OCI-LY3 (cell line): Measurements from ENCODE around the gene PTBP1.

ENCODE experiments used
- H2AFZ ChIP-seq: fragments of 200-600, 300-600 bp; shearing (Covaris generic); 2 replicates; pipeline ENCODE4 v1.6.0; 2014; ENCODE audit warnings: antibody characterized with exemption, low read depth, low read length
- H3K27ac ChIP-seq: fragments of 200-600, 300-600 bp; sonication (generic); 2 replicates; pipeline ENCODE4 v1.5.1; 2014; ENCODE audit warnings: mild to moderate bottlenecking, low read length, moderate library complexity, mixed read lengths
- H3K27me3 ChIP-seq: fragments of 200-600, 300-600 bp; sonication (generic); 2 replicates; pipeline ENCODE4 v1.6.1; 2014; ENCODE audit warnings: low read depth, low read length, mixed read lengths
- H3K36me3 ChIP-seq: fragments of 200-600, 300-600 bp; sonication (generic); replicated peaks from 2 replicates; pipeline ENCODE3; 2014; ENCODE audit warnings: low read depth, low read length, mixed read lengths
- H3K4me1 ChIP-seq: fragments of 300-600, 200-600 bp; sonication (generic); 2 replicates; pipeline ENCODE4 v1.6.1; 2014; ENCODE audit warnings: low read length, mixed read lengths
- H3K4me2 ChIP-seq: fragments of 200-600, 300-600 bp; sonication (generic); 2 replicates; pipeline ENCODE4 v1.6.1; 2014; ENCODE audit warnings: low read length, mixed read lengths
- H3K4me3 ChIP-seq: fragments of 300-600, 200-600 bp; sonication (generic); 2 replicates; pipeline ENCODE4 v1.5.1; 2014; ENCODE audit warnings: antibody characterized with exemption, mild to moderate bottlenecking, low read length, moderate library complexity
- H3K79me2 ChIP-seq: fragments of 300-600, 200-600 bp; shearing (Covaris generic); 2 replicates; pipeline ENCODE4 v1.6.1; 2014; ENCODE audit warnings: mild to moderate bottlenecking, low read length, mixed read lengths
- H3K9ac ChIP-seq: fragments of 300-600, 200-600 bp; shearing (Covaris generic); 2 replicates; pipeline ENCODE4 v1.6.0; 2014; ENCODE audit warnings: mild to moderate bottlenecking, low read length, moderate library complexity
- H3K9me3 ChIP-seq: fragments of 200-600, 300-600 bp; shearing (Covaris generic); 2 replicates; pipeline ENCODE4 v1.6.1; 2014; ENCODE audit warnings: low read length, mixed read lengths; ENCODE audit not compliant: insufficient read depth
- H4K20me1 ChIP-seq: fragments of 200-600, 300-600 bp; sonication (generic); 2 replicates; pipeline ENCODE4 v1.6.1; 2016; ENCODE audit warnings: low read length, mixed read lengths; ENCODE audit not compliant: insufficient read depth
- CTCF ChIP-seq: fragments of 200-600, 300-600 bp; sonication (generic); IDR thresholded peaks from 2 replicates; pipeline ENCODE4 v1.5.1; 2014; ENCODE audit warnings: antibody characterized with exemption, low read length, low read depth
- EZH2phosphoT487 ChIP-seq: fragments of 200-600 bp; shearing (Covaris generic); IDR thresholded peaks from 2 replicates; pipeline ENCODE4 v1.6.1; 2018; ENCODE audit warnings: antibody characterized with exemption, mixed run types, low read depth

Gene PTBP1

GRCh38 chr19:791567-792305 is 5.5 kb upstream of the PTBP1 start:
- Histone ChIP-seq H3K9me3 (no peaks in the 10 kb centered on the region), H3K27ac (no peak overlapping the region), H3K79me2 (no peaks in the 10 kb centered on the region), H3K4me1 (no peaks in the 10 kb centered on the region; the same call in 1 of the 2 replicates), H3K4me3 (no peak overlapping the region), H3K27me3 (no peaks in the 10 kb centered on the region), H3K36me3 (no peaks in the 10 kb centered on the region), H3K9ac (no peak overlapping the region), H3K4me2 (no peak overlapping the region), H2AFZ (no peak overlapping the region), H4K20me1 (no peaks in the 10 kb centered on the region)
- no peak for TF ChIP-seq EZH2phosphoT487
- no peak for TF ChIP-seq CTCF

GRCh38 chr19:792306-792885 is 4.9 kb upstream of the PTBP1 start:
- Histone ChIP-seq H3K4me2 (no peak overlapping the region), H3K27ac (no peak overlapping the region), H3K9ac (no peak overlapping the region), H4K20me1 (no peaks in the 10 kb centered on the region), H2AFZ (no peak overlapping the region), H3K4me1 (no peaks in the 10 kb centered on the region; the same call in 1 of the 2 replicates), H3K36me3 (no peaks in the 10 kb centered on the region), H3K79me2 (peaks cover 2% of the 10 kb centered on the region; the same call in 1 of the 2 replicates), H3K4me3 (no peak overlapping the region), H3K27me3 (no peaks in the 10 kb centered on the region), H3K9me3 (no peaks in the 10 kb centered on the region)
- TF ChIP-seq EZH2phosphoT487 (no peak), CTCF (no peak)

DNA sequence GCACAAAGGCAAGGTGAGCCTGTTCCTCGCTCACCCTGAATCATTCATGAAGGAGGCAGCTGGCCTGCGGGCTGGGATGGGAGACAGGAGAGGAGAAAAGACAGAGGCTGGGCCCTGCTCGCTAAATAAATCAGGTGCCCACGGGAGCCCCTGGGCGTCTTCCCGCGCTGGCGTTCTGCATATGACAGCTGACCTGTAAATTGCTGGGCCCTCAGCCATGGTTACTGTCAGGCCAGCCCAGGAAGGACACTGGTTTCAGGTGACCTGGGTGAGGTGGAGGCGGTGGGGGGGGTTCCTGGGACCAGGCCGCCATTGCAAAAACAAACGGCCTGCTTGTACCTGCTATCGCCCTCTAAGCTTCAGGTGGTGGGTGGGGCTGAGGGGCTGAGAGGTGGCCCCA is 3.4 kb upstream of the PTBP1 start:
- Histone ChIP-seq H3K4me1 (no peaks in the 10 kb centered on the region; the same call in 1 of the 2 replicates), H4K20me1 (peaks cover 9% of the 10 kb centered on the region), H3K27ac (no peak overlapping the region), H3K79me2 (peaks cover 16% of the 10 kb centered on the region), H3K27me3 (no peaks in the 10 kb centered on the region), H3K9me3 (no peaks in the 10 kb centered on the region), H3K36me3 (peaks cover 9% of the 10 kb centered on the region), H3K4me3 (no peak overlapping the region), H3K9ac (no peak overlapping the region), H2AFZ (no peak overlapping the region), H3K4me2 (no peak overlapping the region)
- TF ChIP-seq CTCF, result no peak
- TF ChIP-seq EZH2phosphoT487, result no peak

DNA sequence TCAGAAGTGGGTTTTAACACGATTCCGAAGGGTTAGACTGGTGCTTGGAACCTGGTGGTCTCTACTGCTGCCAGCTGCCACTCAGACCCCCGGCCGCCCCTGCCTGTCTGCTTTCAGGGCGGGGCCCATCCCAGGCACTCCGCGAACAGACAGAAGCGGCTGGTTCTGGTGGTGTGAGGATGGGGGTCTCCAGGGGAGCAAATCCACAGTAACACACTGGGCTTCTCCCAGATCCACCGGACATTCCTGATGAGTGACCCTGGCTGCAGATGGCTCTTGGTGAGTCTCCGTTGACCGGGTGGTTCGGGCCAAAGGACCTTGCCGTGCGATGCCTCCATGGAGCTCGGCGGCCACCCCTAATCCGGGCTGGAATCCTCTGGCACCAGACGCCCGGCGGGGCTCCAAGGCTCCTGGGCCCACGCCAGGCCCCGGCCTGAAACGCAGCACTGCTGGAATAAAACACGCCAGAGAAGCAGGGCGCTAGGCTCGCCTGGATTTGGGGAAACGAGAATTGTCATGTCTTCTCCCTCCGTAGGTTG is 2.1 kb upstream of the PTBP1 start:
- Histone ChIP-seq H3K9me3 (no peaks in the 10 kb centered on the region), H3K79me2 (peaks cover 29% of the 10 kb centered on the region), H4K20me1 (peaks cover 23% of the 10 kb centered on the region), H3K27me3 (no peaks in the 10 kb centered on the region), H3K4me2 (no peak overlapping the region), H3K4me1 (peaks cover 10% of the 10 kb centered on the region), H3K36me3 (peaks cover 19% of the 10 kb centered on the region), H3K27ac (no peak overlapping the region), H3K9ac (no peak overlapping the region), H2AFZ (no peak overlapping the region), H3K4me3 (no peak overlapping the region)
- TF ChIP-seq EZH2phosphoT487, result no peak
- TF ChIP-seq CTCF, result no peak
